IMR-90 (cell line): ENCODE measurements around the gene CTPS1. TPM values are rescaled to one million over a fixed set of nuclear protein-coding genes. Genes with fewer than 3 reads are reported as not detected.

ENCODE experiments used
- ATAC-seq: fragments of 200-7000 bp; cut with Tn5 transposase; 2 replicates; pipeline ENCODE4 v1.9.1; 2020; ENCODE audit warnings: low read depth, mild to moderate bottlenecking, moderate library complexity
- BruUV-seq: library from RNA; stranded (reverse); fragments of 400-500 nt; replicated peaks from 2 replicates; lab custom pipeline; 2021; lab: Mats Ljungman, UMichigan
- CTCF ChIA-PET: fragments of 300-600 bp; formaldehyde crosslinking; extraction: SDS; loops from one replicate; lab custom pipeline; 2021; ENCODE audit warnings: antibody characterized with exemption; lab: Yijun Ruan, JAX
- POLR2A ChIA-PET: fragments of 300-600 bp; sonication (Branson Sonifier 250); formaldehyde crosslinking; loops from one replicate; lab custom pipeline; 2022; ENCODE audit warnings: antibody characterized with exemption; ENCODE audit not compliant: unreplicated experiment; lab: Charles Lee
- DNase-seq: peaks from one replicate; pipeline ENCODE4 v3.0.0; 2013
- H2AFZ ChIP-seq: replicated peaks from 2 replicates; pipeline ENCODE3; 2013; ENCODE audit warnings: low read length, mild to moderate bottlenecking; ENCODE audit not compliant: poor library complexity
- H2AK5ac ChIP-seq: 2 replicates; pipeline ENCODE4 v1.6.1; 2013; ENCODE audit warnings: low read depth, low read length, inconsistent platforms
- H2AK9ac ChIP-seq: replicated peaks from 2 replicates; pipeline ENCODE3; 2013; ENCODE audit warnings: mild to moderate bottlenecking, low read depth, low read length, moderate library complexity; ENCODE audit not compliant: poor library complexity
- H2BK120ac ChIP-seq: 2 replicates; pipeline ENCODE4 v1.6.1; 2013; ENCODE audit warnings: low read depth, low read length, inconsistent platforms
- H2BK15ac ChIP-seq: 3 replicates; pipeline ENCODE4 v1.6.1; 2013; ENCODE audit warnings: low read depth, low read length, inconsistent platforms
- H2BK20ac ChIP-seq: 2 replicates; pipeline ENCODE4 v1.6.1; 2013; ENCODE audit warnings: low read depth, mild to moderate bottlenecking, inconsistent platforms, low read length, moderate library complexity
- H2BK5ac ChIP-seq: 2 replicates; pipeline ENCODE4 v1.6.1; 2013; ENCODE audit warnings: mild to moderate bottlenecking, low read depth, low read length, inconsistent platforms; ENCODE audit not compliant: poor library complexity, severe bottlenecking
- H3K14ac ChIP-seq: replicated peaks from 2 replicates; pipeline ENCODE4 v1.6.1; 2013; ENCODE audit warnings: low read depth, low read length, inconsistent platforms
- H3K18ac ChIP-seq: 2 replicates; pipeline ENCODE4 v1.6.1; 2013; ENCODE audit warnings: low read depth, low read length, control low read depth
- H3K23ac ChIP-seq: 2 replicates; pipeline ENCODE4 v1.6.1; 2013; ENCODE audit warnings: low read depth, low read length, inconsistent platforms
- H3K27ac ChIP-seq: 2 replicates; pipeline ENCODE4 v1.5.1; 2013; ENCODE audit warnings: mild to moderate bottlenecking, control low read depth, low read length; ENCODE audit not compliant: insufficient read depth
- H3K27me3 ChIP-seq: 2 replicates; pipeline ENCODE4 v1.6.1; 2013; ENCODE audit warnings: low read length; ENCODE audit not compliant: control insufficient read depth, insufficient read depth
- H3K36me3 ChIP-seq: 2 replicates; pipeline ENCODE4 v1.6.1; 2013; ENCODE audit warnings: low read length, mixed read lengths; ENCODE audit not compliant: control insufficient read depth, insufficient read depth
- H3K4ac ChIP-seq: 2 replicates; pipeline ENCODE4 v1.6.1; 2013; ENCODE audit warnings: low read depth, low read length, inconsistent platforms
- H3K4me1 ChIP-seq: 2 replicates; pipeline ENCODE4 v1.6.1; 2013; ENCODE audit warnings: low read length, mixed read lengths; ENCODE audit not compliant: control insufficient read depth, insufficient read depth
- H3K4me2 ChIP-seq: 2 replicates; pipeline ENCODE4 v1.6.1; 2013; ENCODE audit warnings: low read depth, mild to moderate bottlenecking, control low read depth, low read length, moderate library complexity
- H3K4me3 ChIP-seq: 2 replicates; pipeline ENCODE4 v1.5.1; 2013; ENCODE audit warnings: low read depth, mild to moderate bottlenecking, control low read depth, low read length, moderate library complexity; ENCODE audit not compliant: insufficient read depth
- H3K56ac ChIP-seq: 2 replicates; pipeline ENCODE4 v1.6.1; 2013; ENCODE audit warnings: low read length, inconsistent platforms; ENCODE audit not compliant: insufficient read depth; ENCODE audit errors: extremely low read depth
- H3K79me1 ChIP-seq, 2 experiments: 2 replicates each; pipeline ENCODE4 v1.6.1; 2013; ENCODE audit warnings: low read length in 2 of 2, inconsistent platforms in 1 of 2, low read depth in 1 of 2
- H3K9ac ChIP-seq: 2 replicates; pipeline ENCODE4 v1.6.1; 2013; ENCODE audit warnings: low read depth, low read length, control low read depth
- H3K9me1 ChIP-seq: 2 replicates; pipeline ENCODE4 v1.6.1; 2013; ENCODE audit warnings: low read length, inconsistent platforms; ENCODE audit not compliant: insufficient read depth
- H3K9me3 ChIP-seq: 2 replicates; pipeline ENCODE4 v1.6.1; 2013; ENCODE audit warnings: low read length; ENCODE audit not compliant: control insufficient read depth, insufficient read depth
- H4K20me1 ChIP-seq: 2 replicates; pipeline ENCODE4 v1.6.1; 2013; ENCODE audit warnings: low read length, inconsistent platforms; ENCODE audit not compliant: insufficient read depth
- H4K5ac ChIP-seq: 2 replicates; pipeline ENCODE4 v1.6.1; 2013; ENCODE audit warnings: mild to moderate bottlenecking, low read depth, low read length, control low read depth
- H4K8ac ChIP-seq, 2 experiments: 2 replicates each; pipeline ENCODE4 v1.6.1; 2013; ENCODE audit warnings: low read depth in 2 of 2, low read length in 2 of 2, control low read depth in 1 of 2, inconsistent platforms in 1 of 2
- H4K91ac ChIP-seq: 2 replicates; pipeline ENCODE4 v1.6.1; 2013; ENCODE audit warnings: low read depth, low read length, inconsistent platforms; ENCODE audit not compliant: insufficient read depth
- BHLHE40 ChIP-seq: fragments of 150-350 bp; IDR thresholded peaks from 2 replicates; pipeline ENCODE4 v1.6.1; 2016; ENCODE audit warnings: mild to moderate bottlenecking, low read depth, low read length
- CHD1 ChIP-seq: IDR thresholded peaks from 2 replicates; pipeline ENCODE4 v1.6.1; 2012; ENCODE audit warnings: low read depth, low read length, improper control_type of control experiment
- CTCF ChIP-seq: conservative IDR thresholded peaks from 2 replicates; pipeline ENCODE4 v1.5.1; 2012; ENCODE audit warnings: mild to moderate bottlenecking, low read depth, low read length, improper control_type of control experiment
- FOS ChIP-seq: fragments of 150-350 bp; IDR thresholded peaks from 2 replicates; pipeline ENCODE4 v1.6.1; 2016; ENCODE audit warnings: low read depth, low read length
- MAFK ChIP-seq: IDR thresholded peaks from 2 replicates; pipeline ENCODE4 v1.6.1; 2012; ENCODE audit warnings: low read depth, low read length, improper control_type of control experiment
- RAD21 ChIP-seq: IDR thresholded peaks from 2 replicates; pipeline ENCODE4 v1.6.1; 2012; ENCODE audit warnings: low read length, improper control_type of control experiment
- RCOR1 ChIP-seq: IDR thresholded peaks from 2 replicates; pipeline ENCODE4 v1.6.1; 2012; ENCODE audit warnings: mild to moderate bottlenecking, low read length, improper control_type of control experiment; ENCODE audit not compliant: insufficient replicate concordance
- SMC3 ChIP-seq: fragments of 150-350 bp; IDR thresholded peaks from 2 replicates; pipeline ENCODE4 v1.6.1; 2016; ENCODE audit warnings: low read depth, mild to moderate bottlenecking, antibody characterized with exemption, low read length, moderate library complexity
- WGBS, 2 experiments: methylation state at CpG; one replicate each; pipeline versions ENCODE4 v1.1.5 to v1.1.7; 2013; ENCODE audit warnings: missing lambda C conversion rate in 2 of 2; ENCODE audit not compliant: insufficient read length in 1 of 2; ENCODE audit errors: extremely low coverage in 2 of 2; 5-methylcytosine and 5-hydroxymethylcytosine counted together
- dilution Hi-C: fragments of 300-500 bp; cut with HindIII; formaldehyde crosslinking; loops from one replicate; pipeline ENCODE4 v1.14.3; 2018; ENCODE audit warnings: low sequenced_read_pairs; ENCODE audit not compliant: unreplicated experiment
- in situ Hi-C: fragments of 300-500 bp; cut with MboI; formaldehyde crosslinking; loops from 3 replicates; pipeline ENCODE4 v1.14.3; 2019; ENCODE audit warnings: low sequenced_read_pairs, inconsistent platforms, mixed read lengths
- intact Hi-C: fragments of 100-400 bp; cut with micrococcal nuclease; formaldehyde crosslinking; loops from 2 replicates; pipeline ENCODE4 v1.10.0; 2022
- polyA plus RNA-seq, 3 experiments: library from polyadenylated mRNA; depleted of rRNA; stranded (reverse); fragments of >200 nt; gene quantifications; 2 replicates each; pipeline ENCODE4 v1.2.3, GENCODE V29; 2012; ENCODE audit warnings: low replicate concordance in 1 of 3
- total RNA-seq: library from RNA; depleted of rRNA; stranded (reverse); fragments of >200 nt; gene quantifications from 2 replicates; pipeline ENCODE4 v1.2.3, GENCODE V29; 2012

CTPS1 gene
- total and polyA plus RNA-seq, 2 of the 4 experiments (the other 2 are of a cell fraction): 40.4 to 41.0 TPM

GRCh38 chr1:41020654-41021053 is 41.2 kb downstream of the CTPS1 start:
- H4K91ac ChIP-seq: no peak overlapping the region
- H3K14ac ChIP-seq: no peak overlapping the region
- no peak overlapping the region for H3K9ac ChIP-seq
- BruUV-seq: no TSS peak
- peaks cover 17% of the 10 kb centered on the region for H3K9me1 ChIP-seq
- H4K5ac ChIP-seq: no peak overlapping the region
- no peaks in the 10 kb centered on the region for H3K79me1 ChIP-seq
- H4K20me1 ChIP-seq: peaks cover 9% of the 10 kb centered on the region; the same call in 1 of the 2 replicates
- no peak overlapping the region for H2AFZ ChIP-seq
- no peak overlapping the region for H3K4me2 ChIP-seq
- H2BK15ac ChIP-seq: no peak overlapping the region
- TF ChIP-seq FOS: no peak
- TF ChIP-seq CTCF: no peak
- no peak for TF ChIP-seq SMC3
- no peak for TF ChIP-seq RCOR1
- TF ChIP-seq MAFK: no peak
- TF ChIP-seq RAD21: no peak
- TF ChIP-seq CHD1: no peak
- TF ChIP-seq BHLHE40: no peak
- no peak overlapping the region for H2BK20ac ChIP-seq
- H3K4me1 ChIP-seq: peaks cover 5% of the 10 kb centered on the region
- no peaks in the 10 kb centered on the region for H3K9me3 ChIP-seq
- in situ Hi-C loops: no loop called here
- H3K36me3 ChIP-seq: peaks cover 14% of the 10 kb centered on the region
- H3K4me3 ChIP-seq: no peak overlapping the region
- H2AK5ac ChIP-seq: no peak overlapping the region
- 100% methylated on average over 2 of the region's 3 CpGs; no CpG with 5 or more reads in 1 of the 2 experiments for WGBS, 2 experiments
- no peak overlapping the region for H2AK9ac ChIP-seq
- H3K18ac ChIP-seq: no peak overlapping the region
- H3K23ac ChIP-seq: no peak overlapping the region; the same call in 1 of the 2 replicates
- CTCF ChIA-PET: no interaction called here
- dilution Hi-C loops: no loop called here
- no peak overlapping the region for H3K27ac ChIP-seq
- ATAC-seq: no peak
- H3K56ac ChIP-seq: no peak overlapping the region
- no peak overlapping the region for H2BK120ac ChIP-seq
- H3K4ac ChIP-seq: no peak overlapping the region
- intact Hi-C loops: loop anchor here (5.0 kb wide), 1 partner anchor 412 kb away; no protein-coding TSS in a partner anchor
- POLR2A ChIA-PET: no interaction called here
- no peak overlapping the region for H2BK5ac ChIP-seq
- no peak overlapping the region for H4K8ac ChIP-seq
- H3K27me3 ChIP-seq: no peaks in the 10 kb centered on the region
- DNase-seq: no peak
